Heart right ventricle (tissue), 16 donors: ENCODE measurements around the gene AIF1. TPM values are rescaled to one million over a fixed set of nuclear protein-coding genes. Genes with fewer than 3 reads are reported as not detected.
"Not testable (repeated sequence)": the region's sequence is repeated elsewhere in the genome, so short reads cannot be mapped to it uniquely, and the experiment has no call there.

Source experiments
- ATAC-seq, 8 donors: fragments of 200-7000 bp; cut with Tn5 transposase; one replicate each; pipeline ENCODE4 v1.9.1; 2020; ENCODE audit warnings: mild to moderate bottlenecking in 8 of 8, moderate library complexity in 8 of 8, moderate number of reproducible peaks in 1 of 8
- DNase-seq, 2 donors: peaks; one replicate each; pipeline ENCODE4 v3.0.0-alpha.2; 2020
- H3K27ac ChIP-seq, 10 donors: fragments of 200-600 bp; sonication (generic) in 2 of 10; one replicate each; pipeline versions ENCODE4 v1.5.0 to v1.8.0; 2020 to 2022; ENCODE audit warnings: mild to moderate bottlenecking in 3 of 10
- H3K27me3 ChIP-seq, 7 donors: fragments of 200-600 bp; one replicate each; pipeline ENCODE4 v1.8.0; 2021 to 2022; ENCODE audit warnings: mild to moderate bottlenecking in 2 of 7
- H3K36me3 ChIP-seq, 9 donors: fragments of 200-600 bp; sonication (generic) in 1 of 9; one replicate each; pipeline versions ENCODE4 v1.5.0 to v1.8.0; 2020 to 2022; ENCODE audit warnings: mild to moderate bottlenecking in 2 of 9
- H3K4me1 ChIP-seq, 9 donors: fragments of 200-600 bp; sonication (generic) in 1 of 9; one replicate each; pipeline versions ENCODE4 v1.5.0 to v1.8.0; 2020 to 2022; ENCODE audit warnings: mild to moderate bottlenecking in 4 of 9
- H3K4me3 ChIP-seq, 10 donors: fragments of 200-600 bp; sonication (generic) in 2 of 10; one replicate each; pipeline versions ENCODE4 v1.5.0 to v1.8.0; 2020 to 2022; ENCODE audit warnings: mild to moderate bottlenecking in 7 of 10, moderate library complexity in 2 of 10
- H3K9me3 ChIP-seq, 11 donors: fragments of 200-600 bp in 10 of 11; sonication (generic) in 2 of 11; one replicate each; pipeline versions ENCODE4 v1.5.0 to v1.8.0; 2013 to 2022; ENCODE audit warnings: mild to moderate bottlenecking in 2 of 11, control low read depth in 1 of 11, moderate library complexity in 1 of 11
- CTCF ChIP-seq, 9 donors: fragments of 200-600 bp; sonication (generic) in 2 of 9; IDR thresholded peaks; one replicate each; pipeline versions ENCODE4 v1.5.0 to v1.8.0; 2021 to 2022; ENCODE audit warnings: antibody characterized with exemption in 9 of 9, mild to moderate bottlenecking in 5 of 9, moderate library complexity in 1 of 9
- whole genome bisulfite sequencing, 2 donors: extraction: QIAGEN DNeasy Blood & Tissue Kit; methylation state at CpG; one replicate each; pipeline ENCODE4 v1.1.7; 2013; ENCODE audit warnings: inconsistent platforms in 1 of 2; 5-methylcytosine and 5-hydroxymethylcytosine counted together
- intact Hi-C, 10 donors: fragments of 100-400 bp; cut with DNase I; formaldehyde crosslinking; loops; one replicate each; pipeline versions ENCODE4 v1.11.1 to v1.14.2; 2022
- polyA plus RNA-seq, 2 donors: library from polyadenylated mRNA; stranded (reverse); fragments of 200-250 nt; gene quantifications; one replicate each; pipeline ENCODE4 v1.2.3, GENCODE V29; 2013
- total RNA-seq, 10 donors: library from RNA; stranded (reverse); fragmentation: NEBNext Ultra II Directional in 3 of 10; extraction: Animal tissue kit (Norgen Biotek cat#: 25700) in 3 of 10; gene quantifications; one replicate each; pipeline versions ENCODE4 v1.2.1 to v1.2.4, GENCODE V29; 2021 to 2023
- donor health status: Arrhythmogenic right ventricular cardiomyopathy.
- donor health status: ischemic (EF 13 %, LVEDD 7.1; RV severe dilation, severe dysfunction).
- donor health status: healthy with polysubstance abuse.
- donor health status: DM: no; HTN: yes; CAD: no.
- donor health status: DM: no; HTN: no; CAD: no.
- donor health status: ischemic (EF 25% LVEDD 6.9; RV normal size, moderate dysfunction).
- donor health status: ischemic (EF 25% LVEDD 5.7; RV mildly dilated, moderate dysfunction).
- donor health status: healthy.
- donor health status: DM: yes; HTN: yes; CAD: no.
- donor health status: Ischemic cardiomyopathy.
- donor health status: ischemic (EF 35%, LVEDD 5.7; RV mildly dilated, moderate dysfunction).
- donor health status: nonischemic (EF 11% LVEDD 7.7; RV severe dilation, severe dysfunction).
- donor health status: DM: yes; HTN: yes; CAD: no.
- donor health status: PGD.
- donor health status: ischemic (EF 29% LVEDD 5.4; RV normal size, mild dysfunction).
- donor health status: nonischemic (EF 23%, LVEDD 6.1; RV moderate dilation, normal function).

AIF1 gene
- total and polyA plus RNA-seq, 12 donors, result 2.8 to 62.1 (median 7.8) TPM

- 63% methylated on average over 9 of the region's 9 CpGs for WGBS, 2 donors
- DNase-seq (no peak), ATAC-seq (peak; percentile 47 to 74 (median 56))
- Histone ChIP-seq H3K27ac (peak overlapping the region in 5 of 10 donors; percentile 22 to 94 (median 44)), H3K4me1 (peaks cover 0 to 70% (median 11%) of the 10 kb centered on the region in 9 donors), H3K36me3 (peaks cover 0 to 8% (median 0%) of the 10 kb centered on the region in 9 donors), H3K9me3 (no peaks in the 10 kb centered on the region), H3K27me3 (peaks cover 0 to 9% (median 0%) of the 10 kb centered on the region in 7 donors), H3K4me3 (peak overlapping the region in 3 of 10 donors; percentile 11 to 51 (median 20))
- no peak for TF ChIP-seq CTCF (IDR thresholded peaks at IDR 0.05)
- intact Hi-C loops, result no loop called here
Observed at GRCh38 chr6:31586599-31587281, 28.3 kb upstream of the AIF1 start.

GRCh38 chr6:31587791-31588777 lies 26.9 kb upstream of the AIF1 start:
- no peak for TF ChIP-seq CTCF (IDR thresholded peaks at IDR 0.05)
- peaks cover 0 to 9% (median 0%) of the 10 kb centered on the region in 7 donors for H3K27me3 ChIP-seq
- H3K4me3 ChIP-seq, result peak overlapping the region in 4 of 10 donors; percentile 0 to 51 (median 6)
- peaks cover 0 to 57% (median 3%) of the 10 kb centered on the region in 9 donors for H3K4me1 ChIP-seq
- ATAC-seq, result no peak
- 70 to 73% methylated on average over 12 of the region's 12 CpGs for WGBS, 2 donors
- no peaks in the 10 kb centered on the region for H3K9me3 ChIP-seq
- no peak for DNase-seq
- intact Hi-C loops, result no loop called here
- peaks cover 0 to 8% (median 0%) of the 10 kb centered on the region in 9 donors for H3K36me3 ChIP-seq
- peak overlapping the region in 3 of 10 donors; percentile 44 to 94 (median 67) for H3K27ac ChIP-seq

GRCh38 chr6:31588871-31589650 lies 26.0 kb upstream of the AIF1 start:
- DNase-seq, result no peak
- Histone ChIP-seq H3K4me3 (no peak overlapping the region), H3K27ac (peak overlapping the region in 1 of 10 donors; percentile 94), H3K4me1 (peaks cover 0 to 55% (median 3%) of the 10 kb centered on the region in 9 donors), H3K9me3 (no peaks in the 10 kb centered on the region), H3K27me3 (peaks cover 0 to 9% (median 0%) of the 10 kb centered on the region in 7 donors), H3K36me3 (peaks cover 0 to 8% (median 0%) of the 10 kb centered on the region in 9 donors)
- peak in 1 of 8 donors; percentile 12 for ATAC-seq
- TF ChIP-seq CTCF (IDR thresholded peaks at IDR 0.05), result no peak
- WGBS, 2 donors, result 40 to 52% methylated on average over 9 of the region's 9 CpGs
- intact Hi-C loops, result no loop called here

- H3K9me3 ChIP-seq, DNase-seq, intact Hi-C loops, H3K27ac ChIP-seq, H3K27me3 ChIP-seq, ATAC-seq, H3K36me3 ChIP-seq, H3K4me3 ChIP-seq: not testable (repeated sequence)
- peaks cover 0 to 39% (median 3%) of the 10 kb centered on the region in 9 donors for H3K4me1 ChIP-seq
- WGBS, 2 donors, result 82 to 92% methylated on average over 5 of the region's 5 CpGs
Observed at GRCh38 chr6:31590691-31591090, 24.3 kb upstream of the AIF1 start.
